T-helper 2 cell treated with Interferon-gamma antibody and Interleukin-4, amounts not matched to agents 5 μg/mL and 100 μg/mL, for 36 hours (primary cell): ENCODE measurements around the gene RPL31.

Experiments used
- DNase-seq: peaks from one replicate; pipeline ENCODE4 v3.0.0; 2021; ENCODE audit warnings: low spot score
- H3K27ac Mint-ChIP-seq: one replicate; pipeline ENCODE4 v1.8.0; 2021; ENCODE audit warnings: mild to moderate bottlenecking, mixed read lengths
- H3K27me3 Mint-ChIP-seq: one replicate; pipeline ENCODE4 v1.8.0; 2021; ENCODE audit warnings: low read depth, mixed read lengths
- H3K36me3 Mint-ChIP-seq: one replicate; pipeline ENCODE4 v1.8.0; 2021; ENCODE audit warnings: low read depth, mixed read lengths
- H3K4me1 Mint-ChIP-seq: one replicate; pipeline ENCODE4 v1.8.0; 2021; ENCODE audit warnings: low read depth, mixed read lengths
- H3K4me3 Mint-ChIP-seq: one replicate; pipeline ENCODE4 v1.8.0; 2022; ENCODE audit warnings: mild to moderate bottlenecking, moderate library complexity, mixed read lengths
- H3K9me3 Mint-ChIP-seq: one replicate; pipeline ENCODE4 v1.8.0; 2021; ENCODE audit warnings: mixed read lengths

RPL31 gene

DNA sequence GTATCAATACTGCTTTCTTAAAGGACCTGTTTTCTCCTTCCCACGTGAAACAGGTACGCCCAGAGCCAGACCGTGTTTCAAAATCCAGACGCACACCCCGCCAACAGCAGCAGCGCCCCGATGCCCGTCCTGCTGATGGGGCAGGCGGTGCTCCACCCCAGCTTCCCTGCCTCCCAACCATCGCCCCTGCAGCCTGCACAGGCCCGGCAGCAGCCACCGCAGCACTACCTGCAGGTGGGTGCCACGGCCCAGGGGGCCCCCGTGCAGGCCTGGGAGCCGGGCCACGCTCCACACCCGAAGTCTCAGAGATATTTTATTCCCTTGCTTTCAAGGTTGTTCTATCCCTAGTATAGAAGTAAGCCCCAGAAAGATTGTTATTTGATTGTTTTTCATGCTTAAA is 8.8 kb upstream of the RPL31 start:
- H3K4me3 Mint-ChIP-seq, result no peak overlapping the region
- no peak overlapping the region for H3K27ac Mint-ChIP-seq
- H3K9me3 Mint-ChIP-seq, result no peaks in the 10 kb centered on the region
- no peaks in the 10 kb centered on the region for H3K27me3 Mint-ChIP-seq
- peaks cover 4% of the 10 kb centered on the region for H3K4me1 Mint-ChIP-seq
- H3K36me3 Mint-ChIP-seq, result no peaks in the 10 kb centered on the region
- DNase-seq, result no peak

GRCh38 chr2:100995309-100996075 is 6.6 kb upstream of the RPL31 start:
- Mint-ChIP-seq H3K36me3 (no peaks in the 10 kb centered on the region), H3K9me3 (no peaks in the 10 kb centered on the region), H3K27me3 (no peaks in the 10 kb centered on the region), H3K4me3 (no peak overlapping the region), H3K27ac (peak overlapping the region; percentile 26), H3K4me1 (peaks cover 4% of the 10 kb centered on the region)
- DNase-seq, result no peak

- Mint-ChIP-seq H3K9me3 (peaks cover 6% of the 10 kb centered on the region), H3K36me3 (peaks cover 9% of the 10 kb centered on the region), H3K4me3 (no peak overlapping the region), H3K27me3 (no peaks in the 10 kb centered on the region), H3K4me1 (peaks cover 9% of the 10 kb centered on the region), H3K27ac (no peak overlapping the region)
- DNase-seq, result no peak
Measured at GRCh38 chr2:100997509-100998234, 4.4 kb upstream of the RPL31 start.

- no peak for DNase-seq
- Mint-ChIP-seq H3K4me3 (no peak overlapping the region), H3K4me1 (peaks cover 11% of the 10 kb centered on the region), H3K27me3 (no peaks in the 10 kb centered on the region), H3K36me3 (peaks cover 15% of the 10 kb centered on the region), H3K9me3 (peaks cover 6% of the 10 kb centered on the region), H3K27ac (no peak overlapping the region)
Measured at GRCh38 chr2:100998235-100998573, 3.9 kb upstream of the RPL31 start.

- Mint-ChIP-seq H3K4me3 (no peak overlapping the region), H3K36me3 (peaks cover 33% of the 10 kb centered on the region), H3K27ac (no peak overlapping the region)
Measured at GRCh38 chr2:100999995-101000394, 2.1 kb upstream of the RPL31 start.

DNA sequence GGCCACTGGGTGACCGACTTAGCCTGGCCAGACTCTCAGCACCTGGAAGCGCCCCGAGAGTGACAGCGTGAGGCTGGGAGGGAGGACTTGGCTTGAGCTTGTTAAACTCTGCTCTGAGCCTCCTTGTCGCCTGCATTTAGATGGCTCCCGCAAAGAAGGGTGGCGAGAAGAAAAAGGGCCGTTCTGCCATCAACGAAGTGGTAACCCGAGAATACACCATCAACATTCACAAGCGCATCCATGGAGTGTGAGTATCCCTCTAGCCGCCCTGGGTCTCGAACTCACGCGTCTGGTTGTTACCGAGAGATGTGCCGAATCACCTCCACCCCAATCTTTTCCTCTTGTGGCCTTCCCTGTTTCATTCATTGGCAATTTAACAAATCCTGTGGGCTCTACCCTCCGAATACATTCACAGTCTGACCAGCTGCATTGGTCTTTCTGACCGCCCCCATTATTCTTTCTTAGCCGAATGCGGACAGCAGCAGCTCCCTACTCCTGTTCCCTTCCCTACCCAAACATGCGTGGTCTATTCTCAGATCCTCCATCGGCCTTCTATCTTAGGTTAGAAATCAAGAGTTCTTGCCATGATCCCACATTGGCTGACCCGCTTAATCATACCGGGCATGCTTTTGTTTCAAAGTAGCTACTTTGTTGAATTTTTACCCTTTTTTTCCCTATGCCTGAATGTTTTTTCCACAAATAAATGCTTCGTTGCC is 631 bp downstream of the RPL31 start:
- peaks cover 58% of the 10 kb centered on the region for H3K36me3 Mint-ChIP-seq

More at GRCh38 chr2:100999995-101000394, 2.1 kb upstream of the RPL31 start:
- no peak for DNase-seq
- Mint-ChIP-seq H3K4me1 (peaks cover 27% of the 10 kb centered on the region), H3K27me3 (no peaks in the 10 kb centered on the region), H3K9me3 (peaks cover 6% of the 10 kb centered on the region)

DNA sequence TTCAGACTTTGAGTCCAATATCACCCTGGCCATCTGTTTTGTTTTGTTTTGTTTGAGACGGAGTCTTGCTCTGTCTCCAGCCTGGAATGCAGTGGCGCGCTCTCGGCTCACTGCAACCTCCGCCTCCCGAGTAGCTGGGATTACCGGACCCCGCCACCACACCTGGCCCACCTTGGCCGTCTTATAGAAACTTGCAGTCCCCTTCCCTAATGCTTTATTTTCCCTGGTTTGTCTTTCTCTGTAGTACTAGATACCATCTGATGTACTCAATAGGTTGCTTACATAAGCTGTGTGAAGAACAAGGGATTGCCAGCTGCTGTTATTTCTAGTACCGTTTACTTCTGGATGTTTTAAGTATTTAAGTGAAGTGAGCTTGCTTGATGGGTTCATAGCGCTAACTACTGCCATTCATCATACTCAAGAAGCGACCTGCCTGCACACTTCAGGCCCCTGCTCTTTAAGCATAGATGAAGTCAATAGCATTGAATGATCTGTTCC is 1.2 kb downstream of the RPL31 start:
- H3K4me1 Mint-ChIP-seq, result peaks cover 39% of the 10 kb centered on the region
- H3K4me3 Mint-ChIP-seq, result peak overlapping the region; percentile 94
- no peaks in the 10 kb centered on the region for H3K27me3 Mint-ChIP-seq
- no peak for DNase-seq
- H3K27ac Mint-ChIP-seq, result peak overlapping the region; percentile 95
- H3K36me3 Mint-ChIP-seq, result peaks cover 64% of the 10 kb centered on the region
- H3K9me3 Mint-ChIP-seq, result peaks cover 6% of the 10 kb centered on the region

More for the DNA sequence above, 631 bp downstream of the RPL31 start:
- Mint-ChIP-seq H3K27ac (peak overlapping the region; percentile 95), H3K4me3 (peak overlapping the region; percentile 94), H3K4me1 (peaks cover 37% of the 10 kb centered on the region), H3K27me3 (no peaks in the 10 kb centered on the region), H3K9me3 (peaks cover 6% of the 10 kb centered on the region)
- no peak for DNase-seq

DNA sequence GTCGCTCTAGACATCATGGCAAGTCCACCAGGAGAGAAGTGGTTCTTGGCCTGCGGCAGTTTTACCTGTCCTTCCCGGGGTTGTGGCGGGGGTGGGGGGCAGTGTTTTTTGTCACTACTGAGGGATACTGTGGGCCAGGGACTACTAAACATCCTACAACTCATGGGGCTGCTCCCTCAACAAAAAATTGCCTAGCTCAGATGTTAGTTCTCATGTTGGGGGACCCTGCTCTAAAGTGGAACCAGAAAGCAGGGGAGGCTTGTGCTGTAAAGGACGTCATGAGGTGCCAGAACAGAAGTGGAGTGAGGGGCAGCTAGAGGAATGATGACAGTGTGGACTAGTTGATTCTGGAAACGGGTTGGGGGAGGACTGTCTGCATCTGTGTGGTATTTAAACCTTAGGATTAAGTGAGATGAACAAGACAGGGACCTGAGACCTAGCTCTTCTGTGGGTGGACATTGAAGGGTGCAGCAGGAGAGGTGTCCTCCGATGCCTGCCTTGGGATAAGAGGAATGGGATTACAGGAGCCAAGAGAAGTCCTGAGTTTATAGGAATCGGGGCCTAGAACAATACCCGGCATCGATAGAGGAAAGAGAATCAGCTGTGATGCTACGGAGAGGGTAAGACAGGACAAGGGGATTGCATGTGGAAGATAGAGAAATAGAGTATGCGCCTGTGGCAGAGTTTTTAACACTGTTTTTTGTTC is 2.7 kb downstream of the RPL31 start:
- H3K36me3 Mint-ChIP-seq, result peaks cover 74% of the 10 kb centered on the region
- H3K4me3 Mint-ChIP-seq, result peak overlapping the region; percentile 94
- H3K27me3 Mint-ChIP-seq, result no peaks in the 10 kb centered on the region
- H3K9me3 Mint-ChIP-seq, result peaks cover 6% of the 10 kb centered on the region
- H3K27ac Mint-ChIP-seq, result peak overlapping the region; percentile 70
- H3K4me1 Mint-ChIP-seq, result peaks cover 39% of the 10 kb centered on the region
- no peak for DNase-seq

- Mint-ChIP-seq H3K36me3 (peaks cover 81% of the 10 kb centered on the region), H3K4me1 (peaks cover 38% of the 10 kb centered on the region), H3K27ac (peak overlapping the region; percentile 5), H3K4me3 (peak overlapping the region; percentile 3), H3K27me3 (no peaks in the 10 kb centered on the region), H3K9me3 (peaks cover 6% of the 10 kb centered on the region)
- no peak for DNase-seq
Measured at GRCh38 chr2:101006065-101006715, 4.1 kb downstream of the RPL31 start.

GRCh38 chr2:101007415-101008345 is 5.6 kb downstream of the RPL31 start:
- Mint-ChIP-seq H3K4me1 (peaks cover 39% of the 10 kb centered on the region), H3K27me3 (no peaks in the 10 kb centered on the region), H3K4me3 (no peak overlapping the region)

DNA sequence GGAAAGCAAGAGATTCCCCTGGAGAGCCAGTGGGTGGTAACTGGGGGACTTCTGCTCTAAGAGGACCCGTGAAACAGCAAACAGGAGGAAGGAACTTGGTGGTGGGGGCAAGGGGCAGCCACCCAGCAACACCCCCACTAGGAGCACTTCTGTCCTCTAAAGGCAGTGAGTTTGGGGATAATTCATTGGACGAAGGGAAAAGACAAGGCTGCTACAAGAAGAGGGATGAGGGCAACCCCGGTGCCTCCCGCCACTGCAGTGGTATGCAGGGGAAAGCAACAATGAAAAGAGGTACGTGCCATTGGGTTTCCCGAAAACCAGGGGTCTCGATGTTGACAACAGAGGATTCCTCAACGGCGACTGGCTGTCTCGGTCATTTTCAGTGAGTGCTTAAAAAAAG is 9.1 kb downstream of the RPL31 start:
- peak overlapping the region; percentile 45 for H3K27ac Mint-ChIP-seq
- H3K36me3 Mint-ChIP-seq, result peaks cover 69% of the 10 kb centered on the region

More at GRCh38 chr2:101007415-101008345, 5.6 kb downstream of the RPL31 start:
- peaks cover 84% of the 10 kb centered on the region for H3K36me3 Mint-ChIP-seq
- no peaks in the 10 kb centered on the region for H3K9me3 Mint-ChIP-seq
- peak overlapping the region; percentile 65 for H3K27ac Mint-ChIP-seq
- DNase-seq, result no peak

GRCh38 chr2:101012054-101012705 is 10.1 kb downstream of the RPL31 start:
- Mint-ChIP-seq H3K4me1 (peaks cover 17% of the 10 kb centered on the region), H3K9me3 (no peaks in the 10 kb centered on the region), H3K27me3 (no peaks in the 10 kb centered on the region), H3K27ac (no peak overlapping the region), H3K4me3 (no peak overlapping the region), H3K36me3 (peaks cover 60% of the 10 kb centered on the region)
- DNase-seq, result no peak

More for the DNA sequence above, 9.1 kb downstream of the RPL31 start:
- Mint-ChIP-seq H3K27me3 (no peaks in the 10 kb centered on the region), H3K4me1 (peaks cover 17% of the 10 kb centered on the region), H3K9me3 (no peaks in the 10 kb centered on the region), H3K4me3 (no peak overlapping the region)
- DNase-seq, result no peak
